ENCODE data around the gene TLR3.
"Not testable (repeated sequence)": the region's sequence is repeated elsewhere in the genome, so short reads cannot be mapped to it uniquely, and the experiment has no call there.

TLR3 gene

GRCh38 chr4:186068581-186069348, at the start of gene TLR3:
TSS of gene TLR3 (plus strand) at chr4:186069156. CDS start at chr4:186076620, 7,464 bp downstream.
- no peak for DNase-seq (ENCODE audit: low read depth in 1 of 2, low spot score in 1 of 2)

- DNase-seq (ENCODE audit: low read depth in 1 of 2, low spot score in 1 of 2), result no peak
Measured at GRCh38 chr4:186019269-186019668, 49.7 kb upstream of the TLR3 start.

GRCh38 chr4:186020106-186020792, 48.7 kb upstream of the TLR3 start:
- no peak for DNase-seq (ENCODE audit: low read depth in 1 of 2, low spot score in 1 of 2)

GRCh38 chr4:186020793-186021407, 48.1 kb upstream of the TLR3 start:
- DNase-seq (ENCODE audit: low read depth in 1 of 2, low spot score in 1 of 2), result no peak

- no peak for DNase-seq (ENCODE audit: low read depth in 1 of 2, low spot score in 1 of 2)
Measured at GRCh38 chr4:186021461-186022167, 47.3 kb upstream of the TLR3 start.

- DNase-seq (ENCODE audit: low read depth in 1 of 2, low spot score in 1 of 2), result no peak
Measured at GRCh38 chr4:186023975-186024374, 45.0 kb upstream of the TLR3 start.

GRCh38 chr4:186024637-186025407, 44.1 kb upstream of the TLR3 start:
- no peak for DNase-seq (ENCODE audit: low read depth in 1 of 2, low spot score in 1 of 2)

- no peak for DNase-seq (ENCODE audit: low read depth in 1 of 2, low spot score in 1 of 2)
Measured at GRCh38 chr4:186025408-186025690, 43.6 kb upstream of the TLR3 start.

GRCh38 chr4:186027405-186027804, 41.6 kb upstream of the TLR3 start:
- DNase-seq (ENCODE audit: low read depth in 1 of 2, low spot score in 1 of 2), result no peak

GRCh38 chr4:186029571-186030398, 39.2 kb upstream of the TLR3 start:
- DNase-seq (ENCODE audit: low read depth in 1 of 2, low spot score in 1 of 2), result no peak

- DNase-seq (ENCODE audit: low read depth in 1 of 2, low spot score in 1 of 2), result no peak
Measured at GRCh38 chr4:186030399-186030775, 38.6 kb upstream of the TLR3 start.

- DNase-seq (ENCODE audit: low read depth in 1 of 2, low spot score in 1 of 2), result no peak
Measured at GRCh38 chr4:186030795-186031194, 38.2 kb upstream of the TLR3 start.

- DNase-seq (ENCODE audit: low read depth in 1 of 2, low spot score in 1 of 2), result no peak
Measured at GRCh38 chr4:186032259-186032658, 36.7 kb upstream of the TLR3 start.

GRCh38 chr4:186033027-186033426, 35.9 kb upstream of the TLR3 start:
- DNase-seq (ENCODE audit: low read depth in 1 of 2, low spot score in 1 of 2), result no peak

- not testable (repeated sequence) for DNase-seq (ENCODE audit: low read depth in 1 of 2, low spot score in 1 of 2)
Measured at GRCh38 chr4:186034613-186035012, 34.3 kb upstream of the TLR3 start.

- no peak for DNase-seq (ENCODE audit: low read depth in 1 of 2, low spot score in 1 of 2)
Measured at GRCh38 chr4:186036976-186037581, 31.9 kb upstream of the TLR3 start.

GRCh38 chr4:186037692-186038658, 31.0 kb upstream of the TLR3 start:
- DNase-seq (ENCODE audit: low read depth in 1 of 2, low spot score in 1 of 2), result no peak

- no peak for DNase-seq (ENCODE audit: low read depth in 1 of 2, low spot score in 1 of 2)
Measured at GRCh38 chr4:186039697-186040096, 29.3 kb upstream of the TLR3 start.

GRCh38 chr4:186040316-186040715, 28.6 kb upstream of the TLR3 start:
- DNase-seq (ENCODE audit: low read depth in 1 of 2, low spot score in 1 of 2), result no peak
